Upper lobe of right lung (tissue), 1 donor: ENCODE measurements around the gene IQGAP2. TPM values are rescaled to one million over a fixed set of nuclear protein-coding genes. Genes with fewer than 3 reads are reported as not detected.

Source experiments
- ATAC-seq: fragments of 200-7000 bp; cut with Tn5 transposase; one replicate; pipeline ENCODE4 v1.9.1; 2020; ENCODE audit warnings: mild to moderate bottlenecking, moderate library complexity
- DNase-seq: peaks from one replicate; pipeline ENCODE4 v3.0.0-alpha.2; 2020
- H3K27ac ChIP-seq: fragments of 200-600 bp; one replicate; pipeline ENCODE4 v1.8.0; 2022
- H3K27me3 ChIP-seq: fragments of 200-600 bp; one replicate; pipeline ENCODE4 v1.8.0; 2022; ENCODE audit warnings: mild to moderate bottlenecking
- H3K36me3 ChIP-seq: fragments of 200-600 bp; one replicate; pipeline ENCODE4 v1.8.0; 2022
- H3K4me1 ChIP-seq: fragments of 200-600 bp; one replicate; pipeline ENCODE4 v1.8.0; 2022
- H3K4me3 ChIP-seq: fragments of 200-600 bp; one replicate; pipeline ENCODE4 v1.8.0; 2022; ENCODE audit warnings: mild to moderate bottlenecking
- H3K9me3 ChIP-seq: fragments of 200-600 bp; one replicate; pipeline ENCODE4 v1.8.0; 2022
- intact Hi-C: fragments of 100-400 bp; cut with DNase I; formaldehyde crosslinking; loops from one replicate; pipeline ENCODE4 v1.11.0; 2022
- total RNA-seq: library from RNA; stranded (reverse); fragmentation: NEBNext Ultra II Directional; extraction: Animal tissue kit (Norgen Biotek cat#: 25700); gene quantifications from one replicate; pipeline ENCODE4 v1.2.1, GENCODE V29; 2021
- TF ChIP-seq, protein P1 (sequence below): fragments of 200-600 bp; IDR thresholded peaks from one replicate; pipeline ENCODE4 v1.8.0; 2022; ENCODE audit warnings: antibody characterized with exemption
- donor health status: DM: no; HTN: yes; CAD: no; lungs with severe emphysema.

The IQGAP2 gene
- total RNA-seq, 1 donor from 2014 or later = 31.0 TPM

DNA sequence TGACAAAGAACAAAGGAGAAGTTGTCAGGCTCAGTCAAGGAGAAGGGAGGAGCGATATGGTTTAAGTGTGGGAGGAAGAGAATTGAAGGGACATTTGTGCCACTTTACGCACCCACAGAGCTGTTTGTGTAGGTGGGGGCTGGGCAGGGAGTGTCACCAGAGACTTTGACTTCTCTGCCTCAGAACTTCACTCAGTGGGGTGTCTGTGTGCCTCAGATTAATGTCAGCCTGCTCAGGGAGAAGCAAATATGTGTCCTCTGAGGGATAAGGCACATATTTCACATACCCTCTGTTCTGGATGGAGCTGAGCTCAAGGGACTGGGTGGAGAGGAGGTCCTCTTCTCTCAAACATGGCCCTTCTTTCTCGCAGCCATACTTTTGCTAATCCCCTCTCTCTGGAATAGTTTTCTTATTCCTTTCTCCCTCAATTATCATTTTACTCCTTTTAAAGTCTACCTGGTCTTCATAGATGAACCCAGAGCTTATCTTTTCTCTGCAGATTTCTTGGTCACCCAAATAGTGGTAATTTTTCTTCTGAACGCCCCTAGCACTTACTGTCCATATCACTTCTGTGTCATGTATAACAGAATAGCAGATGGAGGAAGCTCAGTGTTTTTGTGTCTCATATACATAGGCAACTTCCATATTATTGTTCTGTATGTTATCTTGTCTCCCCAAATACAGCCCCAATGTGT, 77.0 kb downstream of the IQGAP2 start:
- Histone ChIP-seq H3K9me3 (no peaks in the 10 kb centered on the region), H3K4me3 (no peak overlapping the region), H3K27ac (no peak overlapping the region), H3K27me3 (no peaks in the 10 kb centered on the region), H3K4me1 (peaks cover 9% of the 10 kb centered on the region), H3K36me3 (no peaks in the 10 kb centered on the region)
- intact Hi-C loops = no loop called here
- TF ChIP-seq, protein P1, sequence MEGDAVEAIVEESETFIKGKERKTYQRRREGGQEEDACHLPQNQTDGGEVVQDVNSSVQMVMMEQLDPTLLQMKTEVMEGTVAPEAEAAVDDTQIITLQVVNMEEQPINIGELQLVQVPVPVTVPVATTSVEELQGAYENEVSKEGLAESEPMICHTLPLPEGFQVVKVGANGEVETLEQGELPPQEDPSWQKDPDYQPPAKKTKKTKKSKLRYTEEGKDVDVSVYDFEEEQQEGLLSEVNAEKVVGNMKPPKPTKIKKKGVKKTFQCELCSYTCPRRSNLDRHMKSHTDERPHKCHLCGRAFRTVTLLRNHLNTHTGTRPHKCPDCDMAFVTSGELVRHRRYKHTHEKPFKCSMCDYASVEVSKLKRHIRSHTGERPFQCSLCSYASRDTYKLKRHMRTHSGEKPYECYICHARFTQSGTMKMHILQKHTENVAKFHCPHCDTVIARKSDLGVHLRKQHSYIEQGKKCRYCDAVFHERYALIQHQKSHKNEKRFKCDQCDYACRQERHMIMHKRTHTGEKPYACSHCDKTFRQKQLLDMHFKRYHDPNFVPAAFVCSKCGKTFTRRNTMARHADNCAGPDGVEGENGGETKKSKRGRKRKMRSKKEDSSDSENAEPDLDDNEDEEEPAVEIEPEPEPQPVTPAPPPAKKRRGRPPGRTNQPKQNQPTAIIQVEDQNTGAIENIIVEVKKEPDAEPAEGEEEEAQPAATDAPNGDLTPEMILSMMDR = no peak
- ATAC-seq (peak; percentile 85), DNase-seq (no peak)

DNA sequence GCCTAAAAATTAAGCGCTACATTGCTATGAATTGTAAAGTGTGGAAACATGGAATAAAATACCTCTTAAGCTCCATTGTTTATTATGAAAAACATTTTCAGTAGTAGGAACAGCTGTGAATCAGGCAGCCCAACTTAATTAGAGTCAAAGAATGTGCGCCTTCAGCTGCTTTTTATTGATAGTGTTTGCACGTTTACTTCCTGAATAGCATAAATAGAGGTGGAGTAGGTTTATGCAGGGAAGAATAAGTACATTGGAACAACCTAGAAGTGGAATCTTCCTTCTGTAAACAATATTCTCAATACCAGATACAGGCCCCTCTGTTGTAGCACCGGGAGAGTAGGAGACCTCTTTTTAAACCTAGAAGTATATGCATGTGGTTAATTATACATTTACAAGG, 79.9 kb downstream of the IQGAP2 start:
- Histone ChIP-seq H3K36me3 (no peaks in the 10 kb centered on the region), H3K4me3 (no peak overlapping the region), H3K9me3 (no peaks in the 10 kb centered on the region), H3K4me1 (peaks cover 9% of the 10 kb centered on the region), H3K27ac (no peak overlapping the region), H3K27me3 (no peaks in the 10 kb centered on the region)
- intact Hi-C loops = no loop called here
- no peak for ATAC-seq
- no peak for DNase-seq
- TF ChIP-seq, protein P1 = no peak

DNA sequence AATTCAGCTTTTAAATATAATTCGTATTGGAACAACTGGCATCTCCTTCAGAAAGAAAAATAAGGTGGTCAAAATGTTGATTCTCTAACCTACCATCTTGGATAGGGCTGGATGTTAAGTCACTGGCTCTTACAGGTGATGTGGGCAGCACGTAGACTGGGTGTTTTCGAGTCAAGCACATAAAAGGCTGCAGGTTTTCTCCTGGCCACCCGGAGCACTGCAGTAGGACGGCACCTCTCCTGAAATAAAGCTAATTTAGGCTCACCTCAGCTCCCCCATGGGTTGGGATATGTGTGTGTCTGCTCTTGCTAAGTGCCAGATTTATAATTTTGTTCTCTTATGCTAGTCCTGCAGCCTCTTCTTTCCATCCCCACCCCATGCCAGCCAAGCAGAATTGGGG, 80.3 kb downstream of the IQGAP2 start:
- no peak for DNase-seq
- no peak overlapping the region for H3K27ac ChIP-seq
- TF ChIP-seq, protein P1 = no peak
- H3K36me3 ChIP-seq = no peaks in the 10 kb centered on the region
- H3K9me3 ChIP-seq = no peaks in the 10 kb centered on the region
- ATAC-seq = no peak
- H3K27me3 ChIP-seq = no peaks in the 10 kb centered on the region
- intact Hi-C loops = no loop called here
- H3K4me1 ChIP-seq = peaks cover 9% of the 10 kb centered on the region
- no peak overlapping the region for H3K4me3 ChIP-seq

DNA sequence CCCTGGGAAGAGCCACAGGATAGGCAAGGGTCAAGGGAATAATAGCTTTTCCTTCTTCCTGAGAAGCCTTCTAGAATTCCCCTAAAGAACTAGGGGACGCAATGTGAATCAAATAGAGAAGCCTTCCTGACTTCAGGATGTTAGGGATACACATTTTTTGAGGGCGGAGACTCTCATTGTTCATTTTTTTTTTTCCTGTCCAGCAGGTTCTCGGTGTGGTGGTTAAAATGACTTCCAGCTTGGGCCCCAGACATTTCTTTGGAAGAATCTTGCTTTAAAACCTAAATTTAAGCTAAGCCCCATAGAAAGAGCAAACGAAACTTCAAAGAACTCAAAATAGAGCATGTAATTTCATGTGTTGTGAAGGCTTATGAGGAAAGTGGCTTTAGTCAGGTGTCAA, 80.8 kb downstream of the IQGAP2 start:
- TF ChIP-seq, protein P1 = no peak
- Histone ChIP-seq H3K36me3 (no peaks in the 10 kb centered on the region), H3K27me3 (no peaks in the 10 kb centered on the region), H3K27ac (no peak overlapping the region), H3K4me1 (peaks cover 9% of the 10 kb centered on the region), H3K4me3 (no peak overlapping the region), H3K9me3 (no peaks in the 10 kb centered on the region)
- no peak for DNase-seq
- ATAC-seq = no peak
- intact Hi-C loops = no loop called here

DNA sequence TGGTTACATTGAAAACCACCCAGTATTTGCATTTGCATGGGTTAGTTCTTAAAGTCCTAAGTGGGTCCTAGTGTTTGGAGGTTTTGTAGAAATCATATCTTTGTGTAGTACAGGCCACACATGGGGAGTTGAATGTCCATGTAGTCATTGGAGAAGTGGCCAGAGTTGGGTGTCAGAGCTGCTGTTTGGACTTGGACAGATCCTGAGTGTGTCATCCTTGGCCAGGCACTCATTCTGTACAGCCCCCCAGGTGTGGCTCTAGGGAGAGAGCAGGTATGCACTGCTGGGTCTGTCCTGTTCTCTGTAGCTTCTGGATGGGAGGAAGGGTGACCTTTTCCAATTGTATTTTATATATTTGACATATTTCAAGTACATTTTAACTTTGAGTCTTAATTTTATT, 82.4 kb downstream of the IQGAP2 start:
- Histone ChIP-seq H3K27me3 (no peaks in the 10 kb centered on the region), H3K4me1 (peaks cover 9% of the 10 kb centered on the region), H3K4me3 (no peak overlapping the region), H3K36me3 (no peaks in the 10 kb centered on the region), H3K27ac (no peak overlapping the region), H3K9me3 (no peaks in the 10 kb centered on the region)
- intact Hi-C loops = no loop called here
- ATAC-seq = no peak
- DNase-seq = no peak
- TF ChIP-seq, protein P1 = no peak

DNA sequence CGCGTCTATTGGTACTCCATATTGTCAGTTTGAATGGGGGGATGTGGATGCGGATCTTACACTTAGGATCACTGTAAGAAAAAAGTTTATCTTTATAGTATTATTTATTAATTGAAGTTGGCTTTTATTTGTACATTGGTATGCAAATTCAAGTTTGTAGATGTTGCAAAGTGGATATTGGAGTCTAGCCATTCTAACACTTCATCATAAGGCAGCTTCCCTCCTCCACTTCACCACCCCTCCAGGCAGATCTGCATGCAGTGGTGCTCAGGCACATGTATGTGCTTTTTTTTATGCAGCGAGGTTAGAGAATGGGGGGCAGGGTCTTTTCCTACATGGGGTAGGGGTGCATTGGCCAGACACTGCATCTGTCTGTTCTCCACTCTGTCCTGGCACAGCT, 84.3 kb downstream of the IQGAP2 start:
- H3K27me3 ChIP-seq = no peaks in the 10 kb centered on the region
- H3K4me3 ChIP-seq = no peak overlapping the region
- no peak overlapping the region for H3K27ac ChIP-seq
- H3K4me1 ChIP-seq = peaks cover 6% of the 10 kb centered on the region
- ATAC-seq = no peak
- TF ChIP-seq, protein P1 = no peak
- intact Hi-C loops = no loop called here
- DNase-seq = no peak
- no peaks in the 10 kb centered on the region for H3K9me3 ChIP-seq
- no peaks in the 10 kb centered on the region for H3K36me3 ChIP-seq
